ES-I3 (cell line): Measurements from ENCODE around the gene SMG1.
"Not testable (repeated sequence)": the region's sequence is repeated elsewhere in the genome, so short reads cannot be mapped to it uniquely, and the experiment has no call there.

Experiments
- H3K36me3 ChIP-seq: 2 replicates; pipeline ENCODE4 v1.6.1; 2013; ENCODE audit warnings: mild to moderate bottlenecking, low read length, control low read depth, moderate library complexity; ENCODE audit not compliant: insufficient read depth
- H3K4me1 ChIP-seq: 2 replicates; pipeline ENCODE4 v1.6.1; 2013; ENCODE audit warnings: mild to moderate bottlenecking, control low read depth, low read length; ENCODE audit not compliant: insufficient read depth
- H3K9ac ChIP-seq: 2 replicates; pipeline ENCODE4 v1.6.1; 2013; ENCODE audit warnings: low read depth, mild to moderate bottlenecking, low read length, moderate library complexity
- H3K9me3 ChIP-seq: 2 replicates; pipeline ENCODE4 v1.6.1; 2013; ENCODE audit warnings: mild to moderate bottlenecking, low read length, moderate library complexity; ENCODE audit not compliant: control insufficient read depth, insufficient read depth

The SMG1 gene

GRCh38 chr16:18925986-18926865 lies at the start of gene SMG1:
SMG1 (minus strand) TSS chr16:18926408; CDS start chr16:18926041, 367 bp downstream.
- not testable (repeated sequence) for H3K9me3 ChIP-seq, H3K4me1 ChIP-seq, H3K36me3 ChIP-seq
- H3K9ac ChIP-seq: peak within 1 kb of the TSS; percentile 71

- Histone ChIP-seq H3K4me1 (no peaks in the 10 kb centered on the region), H3K9me3 (no peaks in the 10 kb centered on the region), H3K36me3 (no peaks in the 10 kb centered on the region), H3K9ac (no peak overlapping the region)
These were observed 48.9 kb upstream of the SMG1 start for GRCh38 chr16:18975109-18975508.

GRCh38 chr16:18969855-18970240 lies 43.6 kb upstream of the SMG1 start:
- H3K9me3 ChIP-seq: no peaks in the 10 kb centered on the region
- no peaks in the 10 kb centered on the region for H3K36me3 ChIP-seq
- no peaks in the 10 kb centered on the region for H3K4me1 ChIP-seq
- H3K9ac ChIP-seq: no peak overlapping the region

GRCh38 chr16:18969050-18969854 lies 43.0 kb upstream of the SMG1 start:
- H3K9me3 ChIP-seq: no peaks in the 10 kb centered on the region
- no peak overlapping the region; the same call in 1 of the 2 replicates for H3K9ac ChIP-seq
- H3K36me3 ChIP-seq: no peaks in the 10 kb centered on the region
- H3K4me1 ChIP-seq: no peaks in the 10 kb centered on the region

GRCh38 chr16:18966791-18967190 lies 40.6 kb upstream of the SMG1 start:
- Histone ChIP-seq H3K9me3 (no peaks in the 10 kb centered on the region), H3K9ac (no peak overlapping the region), H3K36me3 (no peaks in the 10 kb centered on the region), H3K4me1 (no peaks in the 10 kb centered on the region)

- Histone ChIP-seq H3K4me1 (no peaks in the 10 kb centered on the region), H3K9ac (no peak overlapping the region), H3K36me3 (no peaks in the 10 kb centered on the region), H3K9me3 (no peaks in the 10 kb centered on the region)
These were observed 39.3 kb upstream of the SMG1 start for GRCh38 chr16:18965555-18965954.

- Histone ChIP-seq H3K9ac (no peak overlapping the region), H3K9me3 (no peaks in the 10 kb centered on the region), H3K36me3 (no peaks in the 10 kb centered on the region), H3K4me1 (peaks cover 8% of the 10 kb centered on the region)
These were observed 32.9 kb upstream of the SMG1 start for GRCh38 chr16:18959031-18959505.

GRCh38 chr16:18958621-18959029 lies 32.4 kb upstream of the SMG1 start:
- Histone ChIP-seq H3K9ac (no peak overlapping the region), H3K36me3 (no peaks in the 10 kb centered on the region), H3K9me3 (no peaks in the 10 kb centered on the region), H3K4me1 (peaks cover 8% of the 10 kb centered on the region)

- not testable (repeated sequence) for H3K4me1 ChIP-seq, H3K9me3 ChIP-seq, H3K9ac ChIP-seq, H3K36me3 ChIP-seq
These were observed 30.5 kb upstream of the SMG1 start for GRCh38 chr16:18956658-18957241.

GRCh38 chr16:18955874-18956580 lies 29.8 kb upstream of the SMG1 start:
- H3K36me3 ChIP-seq: not testable (repeated sequence)

GRCh38 chr16:18953547-18953946 lies 27.3 kb upstream of the SMG1 start:
- Histone ChIP-seq H3K36me3 (no peaks in the 10 kb centered on the region), H3K9me3 (no peaks in the 10 kb centered on the region), H3K4me1 (no peaks in the 10 kb centered on the region), H3K9ac (no peak overlapping the region)

More at GRCh38 chr16:18955874-18956580, 29.8 kb upstream of the SMG1 start:
- H3K9ac ChIP-seq, H3K4me1 ChIP-seq, H3K9me3 ChIP-seq: not testable (repeated sequence)

GRCh38 chr16:18950469-18951185 lies 24.4 kb upstream of the SMG1 start:
- Histone ChIP-seq H3K9ac (no peak overlapping the region), H3K36me3 (no peaks in the 10 kb centered on the region), H3K4me1 (no peaks in the 10 kb centered on the region), H3K9me3 (no peaks in the 10 kb centered on the region)

- no peaks in the 10 kb centered on the region for H3K9me3 ChIP-seq
- no peaks in the 10 kb centered on the region; the same call in 1 of the 2 replicates for H3K4me1 ChIP-seq
- no peak overlapping the region for H3K9ac ChIP-seq
- H3K36me3 ChIP-seq: no peaks in the 10 kb centered on the region
These were observed 22.3 kb upstream of the SMG1 start for GRCh38 chr16:18948372-18949020.
